NCI-H2081 treated with DMSO at 0.1 percent for 48 hours (cell line): ENCODE data around the gene CEP57.
A peak's percentile ranks its signal among the peaks of the same experiment; 100 is the strongest.

ENCODE experiments used
- DNase-seq: peaks from one replicate; lab custom pipeline; 2025; lab: John Stamatoyannopoulos, UW

The CEP57 gene

DNA sequence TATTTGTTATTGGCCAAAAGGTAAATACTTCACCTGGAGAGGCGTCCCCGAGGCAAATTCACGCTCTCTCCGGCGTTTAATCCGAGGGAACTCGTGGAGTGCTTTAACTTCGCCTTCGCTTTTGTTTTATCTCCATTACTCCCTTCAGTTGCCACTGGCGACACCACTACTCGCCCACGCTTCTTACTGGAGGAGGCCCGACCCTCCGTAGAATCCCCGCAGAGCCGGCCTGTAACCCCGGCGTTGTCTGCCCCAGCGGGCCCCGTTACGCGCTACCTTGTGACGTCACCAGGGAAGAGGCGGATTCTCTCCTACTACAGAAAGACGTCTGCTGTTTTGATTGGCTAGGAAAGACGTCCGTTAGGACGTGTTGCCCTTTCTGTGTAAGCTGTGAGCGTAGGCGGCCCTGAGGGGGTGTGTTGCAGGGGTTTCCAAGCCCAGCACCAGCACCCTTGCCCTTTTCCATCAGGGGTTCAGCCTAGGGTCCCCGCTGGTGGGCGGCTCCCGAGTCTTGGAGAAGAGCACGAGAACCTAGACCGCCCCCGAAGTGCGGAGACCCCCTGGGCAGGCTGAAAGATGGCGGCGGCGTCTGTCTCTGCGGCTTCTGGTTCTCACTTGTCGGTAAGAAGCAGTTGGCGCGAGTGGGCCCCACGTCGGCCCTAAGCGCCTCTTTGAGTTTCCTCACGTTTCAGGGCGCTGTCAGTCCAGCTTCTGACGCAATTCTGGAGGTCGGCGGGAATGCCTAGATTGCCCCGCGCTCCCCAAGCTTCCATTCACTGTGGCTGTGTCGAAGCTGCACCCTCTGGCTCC is at the start of gene CEP57:
Gene CEP57, plus strand, starts transcription at position 376 of the 810 bp plus-strand sequence. Its CDS starts 201 bp downstream, at position 577.
- DNase-seq, result peak; percentile 91

DNA sequence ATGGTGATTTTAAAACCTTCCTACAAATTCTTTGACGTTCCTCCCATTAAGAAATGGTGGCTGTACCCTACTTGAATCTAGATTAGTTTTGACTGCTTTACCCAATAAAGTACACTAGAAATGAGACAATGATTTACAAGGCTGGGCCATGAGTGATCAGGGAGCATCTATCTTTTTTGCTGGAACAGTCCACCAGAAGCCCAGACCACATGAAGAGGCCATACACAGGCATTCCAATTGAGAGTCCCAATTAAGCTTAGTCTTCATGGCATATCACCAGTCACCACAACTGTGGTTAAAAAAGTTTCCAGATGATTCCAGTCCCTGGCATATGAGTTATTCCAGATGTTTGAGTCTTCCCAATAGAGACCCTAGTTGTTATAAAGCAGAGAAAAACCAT is 40.2 kb upstream of the CEP57 start:
- no peak for DNase-seq

DNA sequence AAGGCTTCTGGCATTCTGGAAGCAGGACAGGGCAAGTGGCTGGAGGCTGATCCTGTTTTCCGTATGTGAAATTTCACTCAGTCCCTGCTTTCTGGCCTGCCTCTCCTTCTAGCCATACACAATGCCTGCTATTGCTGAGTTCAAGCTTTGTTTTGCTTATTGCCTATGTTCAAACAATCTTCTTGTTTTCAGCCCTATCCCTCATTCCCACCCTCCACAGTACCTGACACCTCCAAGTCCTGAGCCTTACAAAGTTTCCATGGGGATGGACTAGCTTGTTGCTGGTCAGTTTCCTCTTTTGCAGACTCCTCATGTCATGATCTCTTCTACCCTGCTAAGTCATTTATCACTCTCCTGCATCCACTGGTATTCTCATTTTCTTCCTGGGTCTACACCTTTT is 38.8 kb upstream of the CEP57 start:
- DNase-seq, result no peak

DNA sequence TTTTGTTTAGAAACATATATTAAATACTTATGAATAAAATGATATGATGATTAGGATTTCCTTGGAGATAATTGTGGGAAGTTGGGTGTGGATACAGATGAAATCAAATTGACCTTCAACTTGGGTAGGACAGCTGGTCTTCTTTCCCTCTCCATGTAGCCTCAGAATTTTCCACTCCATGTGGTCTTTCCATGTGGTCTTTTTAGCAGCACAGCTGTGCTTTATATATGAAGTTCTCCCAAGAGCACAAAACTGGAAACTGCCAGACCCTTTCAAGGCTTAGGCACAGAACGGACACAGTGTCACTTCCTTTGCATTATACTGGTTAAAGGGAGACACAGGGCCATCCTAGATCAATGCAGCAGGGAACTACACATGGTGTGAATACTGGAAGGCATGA is 29.4 kb upstream of the CEP57 start:
- no peak for DNase-seq

DNA sequence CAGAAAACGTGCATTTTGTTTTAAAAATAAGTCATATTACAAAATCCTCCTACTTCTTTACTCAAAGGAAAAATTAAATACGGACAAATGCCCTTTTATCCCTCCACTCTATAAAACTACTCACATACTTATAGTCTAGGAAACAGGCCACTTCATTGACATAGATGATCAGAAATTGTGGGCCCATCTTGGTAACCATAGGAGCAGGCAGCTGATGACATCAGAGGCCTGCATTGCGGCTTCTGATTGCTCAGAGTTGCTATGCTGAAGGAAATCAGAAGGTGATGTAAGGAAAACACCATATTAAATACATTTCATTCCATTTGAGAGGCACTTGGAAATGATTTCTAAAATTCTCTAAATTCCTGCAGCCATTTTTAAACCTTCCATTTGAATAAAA is 27.8 kb upstream of the CEP57 start:
- no peak for DNase-seq

DNA sequence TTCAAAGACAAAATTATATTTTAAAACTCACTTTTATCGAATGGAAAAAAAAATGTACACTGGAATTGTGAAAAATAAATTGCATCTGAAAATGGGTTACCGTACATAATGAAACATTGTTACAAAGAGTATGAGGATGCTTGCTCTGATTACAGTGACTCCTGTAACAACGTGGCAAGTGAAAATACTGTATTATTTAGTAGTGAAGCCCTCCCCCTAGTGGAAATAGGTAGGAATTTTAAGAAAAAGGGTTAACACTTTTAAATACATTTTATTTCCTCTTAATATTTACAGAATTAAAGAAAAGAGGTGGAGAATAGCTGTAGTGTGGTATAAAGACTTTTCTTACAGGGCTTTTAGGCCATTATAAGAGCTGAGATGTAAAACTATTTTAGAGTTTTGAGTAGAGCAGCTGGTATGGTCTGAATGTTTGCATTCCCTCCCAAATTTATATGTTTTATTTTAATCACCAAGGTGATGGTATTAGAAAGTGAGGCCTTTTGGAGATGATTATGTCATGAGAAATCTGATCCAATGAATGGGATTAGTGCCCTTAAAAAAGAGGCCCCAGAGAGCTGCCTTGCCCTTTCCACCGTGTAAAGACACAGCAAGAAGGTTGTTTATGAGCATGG is 25.9 kb upstream of the CEP57 start:
- no peak for DNase-seq

DNA sequence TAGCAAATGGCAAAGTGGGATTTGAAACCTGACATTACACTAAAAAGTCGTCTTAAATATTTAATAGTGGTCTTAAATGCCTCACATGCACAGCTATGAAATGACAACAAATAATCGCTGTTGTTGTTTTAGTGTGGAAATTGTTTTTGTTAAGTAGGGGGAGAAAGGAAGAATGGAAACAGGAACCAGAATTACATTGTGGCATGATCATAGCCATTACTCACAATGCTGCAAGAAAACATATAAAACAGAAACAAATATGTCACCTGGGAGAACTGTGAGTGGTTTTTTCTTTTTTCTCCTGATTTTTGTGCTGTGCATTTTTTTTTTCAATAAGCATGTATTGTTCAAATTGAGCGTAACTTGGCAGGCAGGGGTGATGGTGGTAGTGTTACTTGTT is 23.6 kb upstream of the CEP57 start:
- DNase-seq, result no peak

DNA sequence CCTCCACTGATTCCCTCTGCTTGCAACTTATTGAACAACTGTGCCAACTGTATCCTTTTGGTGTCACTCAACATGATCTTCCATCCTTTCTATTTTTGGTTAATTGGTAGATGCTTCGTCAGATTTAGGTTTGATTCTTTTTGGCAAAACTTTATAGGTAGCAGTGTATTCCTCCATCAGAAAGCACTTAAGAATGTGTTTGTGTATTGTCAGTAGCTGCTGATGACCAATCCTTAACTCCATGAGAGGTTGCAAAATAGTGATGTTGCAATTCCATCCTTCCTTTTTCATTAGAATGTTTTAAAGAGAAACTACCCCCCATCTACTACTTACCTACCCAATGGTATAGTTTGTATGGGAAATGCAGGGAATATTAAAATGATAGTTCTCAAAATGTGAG is 22.8 kb upstream of the CEP57 start:
- no peak for DNase-seq

DNA sequence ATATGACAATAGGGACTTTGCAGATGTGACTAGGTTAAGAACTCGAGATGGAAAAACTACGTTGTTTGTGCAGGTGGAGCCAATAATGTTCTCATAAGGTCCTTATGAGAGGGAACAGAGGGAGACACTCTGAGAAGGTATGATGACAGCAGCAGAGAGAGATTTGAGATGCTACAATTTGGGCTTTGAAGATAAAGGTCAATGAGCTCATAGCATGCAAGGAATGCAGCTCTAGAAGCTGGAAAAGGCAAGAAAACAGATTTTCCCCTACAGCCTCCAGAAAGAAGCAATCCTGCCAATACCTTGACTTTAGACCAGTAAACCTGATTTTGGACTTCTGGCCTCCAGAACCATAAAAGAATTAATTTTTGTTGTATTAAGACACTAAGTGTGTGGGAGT is 21.8 kb upstream of the CEP57 start:
- DNase-seq, result no peak

DNA sequence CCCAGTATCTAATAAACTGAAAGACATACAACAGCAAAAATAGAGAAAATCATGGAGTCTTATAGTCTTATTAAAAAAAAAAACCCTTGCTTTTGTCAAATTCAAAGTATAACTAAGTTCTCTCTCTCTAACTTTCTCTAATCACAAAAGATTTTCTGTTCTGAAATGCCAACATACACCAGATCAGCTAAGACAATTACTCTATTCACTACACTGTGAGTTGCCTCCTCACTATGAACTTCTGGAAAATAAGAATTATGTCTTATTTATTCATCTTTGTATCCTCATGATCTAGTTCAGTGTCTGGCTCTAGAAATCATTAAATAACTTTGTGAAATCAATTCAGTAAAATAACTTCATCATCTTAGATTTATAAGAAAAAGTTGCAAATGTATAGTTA is 13.4 kb upstream of the CEP57 start:
- DNase-seq, result no peak

DNA sequence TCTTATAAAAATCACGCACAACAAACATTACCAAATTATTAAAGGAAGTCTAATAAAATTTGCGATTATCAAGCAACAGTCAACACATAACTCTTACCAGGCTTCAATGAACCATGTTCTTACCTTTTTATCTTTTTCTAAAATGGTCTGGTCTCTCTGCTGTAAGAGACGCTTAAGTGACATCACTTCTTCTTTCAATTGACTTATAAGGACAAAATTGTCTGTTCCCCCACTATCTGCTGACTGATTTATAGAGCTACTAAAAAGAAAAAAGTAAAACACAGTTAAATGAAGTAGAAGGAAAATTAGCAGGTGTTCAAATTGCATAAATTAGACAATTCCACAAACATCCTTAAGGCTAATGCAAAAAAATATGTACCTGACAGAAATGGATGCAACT is 11.6 kb upstream of the CEP57 start:
- DNase-seq, result no peak

DNA sequence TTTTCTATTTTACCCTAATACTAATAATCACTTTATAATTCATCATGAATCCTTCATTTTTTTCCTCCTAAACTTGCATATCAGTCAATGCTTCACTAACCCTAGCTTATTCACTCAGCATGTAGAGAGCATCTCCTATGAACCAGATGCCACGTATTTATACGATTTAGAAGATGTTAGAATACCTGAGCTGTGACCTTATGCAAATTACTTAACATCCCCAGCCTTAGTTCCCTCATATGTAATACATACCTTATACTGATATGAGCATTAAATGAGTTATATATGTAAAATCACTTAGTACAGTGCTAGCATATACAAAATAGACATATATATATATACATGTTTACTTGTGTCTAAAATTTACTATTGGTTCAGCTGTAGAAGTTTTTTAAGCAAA is 9.8 kb upstream of the CEP57 start:
- no peak for DNase-seq

DNA sequence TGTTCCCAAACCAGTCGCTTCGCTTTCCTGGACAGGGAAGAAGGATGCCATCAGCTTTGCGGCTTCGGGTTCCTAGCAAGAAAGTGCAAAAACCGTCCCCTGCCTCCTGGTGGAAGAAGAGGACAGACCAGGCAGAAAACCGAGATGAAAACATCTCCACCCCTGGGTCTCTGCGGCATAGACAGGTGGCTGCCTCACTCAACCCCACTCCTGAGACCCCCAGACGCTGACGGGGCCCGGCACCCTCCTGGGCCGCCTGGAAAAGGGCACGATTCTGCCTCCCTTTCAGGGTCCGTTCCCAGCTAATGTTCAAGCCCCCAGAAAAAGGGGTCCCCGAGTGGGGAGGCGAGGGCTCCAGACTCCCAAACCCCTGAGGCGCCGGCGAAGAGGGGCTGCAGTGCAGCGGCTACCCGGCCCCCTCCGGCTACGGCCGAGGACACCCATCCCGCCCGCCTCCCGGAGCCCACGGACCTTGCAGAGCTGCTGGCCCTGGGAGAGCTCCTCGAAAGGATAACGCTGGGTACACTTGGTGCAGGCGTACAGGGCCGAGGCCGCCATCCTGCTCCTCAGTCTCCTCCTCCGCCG is 1.3 kb upstream of the CEP57 start:
- DNase-seq, result no peak

DNA sequence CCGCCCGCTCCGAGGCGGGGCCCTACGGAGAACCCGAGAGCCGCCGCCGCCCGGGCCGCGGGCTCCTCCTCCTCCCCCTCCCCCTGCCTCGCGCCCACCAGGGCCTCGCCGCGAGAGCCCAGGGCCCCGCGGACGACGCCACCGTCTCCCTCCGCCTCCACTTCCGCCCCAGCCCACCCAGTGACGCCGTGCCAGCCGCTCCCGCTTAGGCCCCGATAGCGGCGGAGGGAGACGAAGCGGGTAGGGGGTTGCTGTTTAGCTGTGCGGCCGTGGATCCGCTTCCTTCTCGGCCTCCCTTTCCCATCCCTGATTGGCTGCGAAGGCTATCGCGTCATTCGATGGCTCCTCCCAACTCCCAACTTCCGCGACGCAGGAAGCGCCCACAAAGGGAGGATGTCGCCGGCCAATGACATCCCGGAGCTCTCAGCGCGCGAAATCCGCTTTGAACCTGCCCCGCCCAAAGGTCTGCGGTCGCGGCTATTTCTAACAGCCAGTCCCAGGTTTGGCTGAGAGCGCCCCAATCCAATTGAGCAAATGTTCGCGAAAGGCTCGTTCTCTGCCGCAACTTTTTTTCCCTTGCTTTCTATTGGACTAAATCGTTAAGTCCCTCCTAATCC is 684 bp upstream of the CEP57 start, which contains the start of gene FAM76B:
Gene FAM76B, minus strand, starts transcription at position 277 of the 617 bp plus-strand sequence. CDS start 304 bp downstream, outside the sequence.
- DNase-seq, result peak; percentile 93

DNA sequence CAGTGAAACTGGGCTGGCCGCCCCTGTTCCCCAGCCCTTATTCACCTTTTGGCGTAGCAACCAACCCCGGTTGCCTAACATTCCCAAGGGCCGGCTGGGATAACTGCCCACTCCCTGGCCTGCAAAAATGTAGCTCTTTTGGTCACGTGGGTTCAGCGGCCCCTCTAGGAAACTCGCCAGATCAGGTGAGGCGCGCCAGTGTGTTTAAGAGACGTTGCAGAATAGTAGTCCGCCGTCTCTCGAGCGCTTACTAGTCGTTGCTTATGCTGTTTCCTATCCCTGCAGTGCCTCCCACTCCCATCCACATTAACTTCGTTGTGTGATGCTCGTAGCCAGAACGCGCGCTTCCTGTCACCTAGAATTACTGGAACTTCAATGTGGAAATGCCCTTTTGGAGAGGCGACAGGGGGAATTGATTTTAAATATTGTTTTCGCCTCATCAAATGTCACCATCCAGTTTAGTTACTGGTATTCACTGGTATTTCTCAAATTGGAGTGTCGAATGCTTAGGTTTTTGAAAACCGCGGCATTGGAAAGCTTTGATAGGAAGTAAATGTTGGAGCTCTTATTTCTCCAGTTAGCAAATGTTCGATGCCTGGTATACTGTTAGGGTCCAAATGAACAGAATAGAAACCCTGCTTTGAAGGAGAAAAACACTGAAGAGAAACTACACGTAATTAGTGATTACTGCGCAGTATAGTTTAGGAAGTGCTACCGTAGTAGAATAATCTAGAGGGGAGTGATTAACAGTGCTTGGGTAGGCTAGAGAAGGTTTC is 823 bp downstream of the CEP57 start:
- peak; percentile 11 for DNase-seq

DNA sequence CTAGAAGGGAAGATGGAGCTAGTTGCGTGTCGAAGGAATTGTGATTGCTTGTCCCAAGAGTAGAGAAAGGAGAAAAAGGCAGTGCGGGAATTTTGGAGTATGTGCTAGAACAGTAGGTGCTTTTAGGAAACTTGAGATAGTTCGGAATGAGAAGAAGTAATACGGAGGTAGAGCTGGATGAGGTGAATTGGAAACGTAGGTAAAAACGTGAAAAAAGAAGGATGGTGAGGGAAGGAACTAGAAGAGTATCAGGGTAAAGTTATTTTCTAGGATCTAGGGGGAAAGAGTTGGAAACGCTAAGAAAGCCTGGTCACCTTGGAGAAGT is 1.4 kb downstream of the CEP57 start:
- DNase-seq, result no peak

DNA sequence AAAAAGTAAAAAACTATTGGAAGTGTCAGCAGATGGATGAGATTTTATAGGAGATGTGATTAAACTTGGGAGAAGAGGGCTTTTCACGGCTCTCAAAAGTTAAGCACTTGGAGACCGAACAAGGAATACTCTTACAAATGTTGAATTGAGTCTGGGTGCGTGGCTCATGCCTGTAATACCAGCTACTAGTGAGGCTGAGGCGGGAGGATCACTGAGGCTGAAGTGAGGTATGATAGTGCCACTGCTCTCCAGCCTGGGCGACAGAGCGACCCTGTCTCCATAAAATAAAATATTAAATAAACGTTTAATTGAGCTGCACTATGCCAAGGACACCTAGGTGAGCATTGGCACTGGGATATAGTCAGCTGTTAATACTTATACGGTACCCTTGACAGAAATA is 1.9 kb downstream of the CEP57 start:
- DNase-seq, result no peak

DNA sequence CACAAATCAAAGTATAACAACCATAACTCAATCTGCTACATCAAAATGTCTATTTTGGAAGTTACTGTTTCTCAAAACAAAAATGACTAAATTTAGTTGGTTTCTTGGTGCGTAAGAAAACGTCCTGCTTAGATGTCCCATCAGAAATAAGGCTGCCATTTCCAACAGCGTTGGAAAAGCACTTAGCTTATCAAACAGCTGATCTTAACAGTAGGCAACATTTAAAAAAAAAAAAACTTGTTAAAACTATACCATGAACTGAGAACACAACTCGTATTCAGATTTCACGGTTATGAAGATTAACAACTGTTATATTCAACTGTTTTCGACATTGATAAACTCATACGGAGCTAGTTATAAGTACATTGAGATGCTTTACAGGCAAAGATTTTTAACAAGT is 2.4 kb downstream of the CEP57 start:
- no peak for DNase-seq

DNA sequence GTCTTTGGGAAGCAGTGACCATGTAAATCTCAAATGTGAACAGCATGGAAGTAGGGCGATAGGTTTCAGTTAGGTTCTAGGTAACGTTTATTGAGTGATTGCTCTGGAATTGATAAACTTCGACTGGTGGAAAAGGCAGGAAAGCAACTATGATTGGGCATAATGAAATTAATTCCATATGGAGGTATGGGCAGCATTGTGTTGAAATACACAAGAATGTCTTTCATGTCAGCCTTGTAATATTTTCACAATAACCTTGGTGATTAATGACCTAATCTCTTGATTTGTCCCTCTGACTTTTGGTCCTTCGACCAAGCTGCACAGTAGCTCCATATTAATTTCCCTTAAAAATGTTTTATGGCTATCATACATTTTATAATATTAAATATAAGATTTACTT is 2.8 kb downstream of the CEP57 start:
- no peak for DNase-seq

DNA sequence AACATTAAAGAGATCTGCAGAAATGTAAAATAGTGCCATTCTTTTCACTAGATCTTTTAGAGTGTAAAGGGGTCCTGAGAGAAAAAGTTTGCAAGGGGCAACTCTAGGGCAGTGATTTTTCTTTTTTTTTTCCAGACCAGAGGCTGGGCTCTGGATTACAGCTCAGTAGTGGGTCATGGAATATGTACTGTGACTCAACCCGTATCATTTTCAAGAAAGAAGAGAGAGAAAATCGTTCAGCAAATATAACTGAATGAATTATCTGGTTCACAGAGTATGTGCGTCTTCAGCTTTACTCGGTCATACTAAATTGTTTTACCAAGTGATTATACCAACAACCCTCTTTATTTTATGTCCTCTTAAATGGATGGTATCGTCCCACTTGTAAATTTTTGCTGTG is 3.8 kb downstream of the CEP57 start:
- DNase-seq, result no peak

DNA sequence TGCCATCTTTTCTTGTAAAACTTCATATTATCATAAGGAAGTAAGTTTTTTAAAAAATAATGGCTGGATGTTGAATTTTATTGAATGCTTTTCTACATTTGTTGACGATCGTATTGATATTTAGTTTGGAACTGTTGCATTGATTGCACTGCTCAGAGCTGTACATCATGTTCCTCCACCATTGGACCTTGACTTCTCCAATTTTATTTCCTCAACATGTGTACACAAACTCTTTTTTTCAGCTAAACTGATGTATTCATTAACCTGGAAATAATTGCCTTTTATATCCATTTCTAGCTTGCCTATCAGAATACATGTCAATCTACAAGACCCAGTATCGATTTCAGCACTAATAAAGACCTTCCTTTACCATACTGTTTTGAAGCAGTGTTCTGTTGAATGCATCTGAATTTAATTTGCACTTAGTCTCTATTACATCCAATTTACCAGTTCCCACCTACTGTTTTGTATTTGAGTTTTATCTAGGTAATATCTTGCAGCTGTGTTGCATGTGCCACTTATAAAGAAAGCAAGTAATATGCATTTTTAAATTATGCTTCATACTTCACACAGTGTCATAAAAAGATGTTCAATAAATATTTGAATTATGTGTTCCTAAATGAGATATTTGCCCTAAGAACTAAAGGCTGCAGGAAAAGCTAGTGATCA is 5.5 kb downstream of the CEP57 start:
- peak; percentile 87 for DNase-seq

DNA sequence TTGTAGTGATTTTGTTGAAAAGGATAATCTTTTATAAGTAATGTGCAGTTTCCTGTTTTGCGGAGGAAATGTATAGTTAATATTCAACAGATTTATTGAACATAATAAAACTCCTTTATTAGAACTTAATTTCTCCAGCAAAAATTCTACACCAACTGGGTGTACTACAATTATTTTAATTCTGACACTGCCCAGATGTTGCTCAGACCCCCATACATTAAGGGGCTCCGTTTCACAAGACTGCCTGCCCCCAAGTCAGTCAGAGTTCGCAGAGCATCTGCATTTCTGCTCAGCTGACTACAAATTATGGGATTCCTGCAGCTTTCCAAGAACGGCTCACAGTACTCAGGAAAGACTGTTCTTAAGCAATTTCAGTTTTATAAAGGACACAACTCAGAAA is 6.2 kb downstream of the CEP57 start:
- no peak for DNase-seq
